Measurements from ENCODE around the gene GREM2.

Gene GREM2

GRCh38 chr1:240611619-240612480 is at the start of gene GREM2:
TSS of gene GREM2 (minus strand) at chr1:240612155. CDS start at chr1:240493475, 118,680 bp downstream.
- no peak for DNase-seq (ENCODE audit: low read depth in 3 of 3, low spot score in 1 of 3)

DNA sequence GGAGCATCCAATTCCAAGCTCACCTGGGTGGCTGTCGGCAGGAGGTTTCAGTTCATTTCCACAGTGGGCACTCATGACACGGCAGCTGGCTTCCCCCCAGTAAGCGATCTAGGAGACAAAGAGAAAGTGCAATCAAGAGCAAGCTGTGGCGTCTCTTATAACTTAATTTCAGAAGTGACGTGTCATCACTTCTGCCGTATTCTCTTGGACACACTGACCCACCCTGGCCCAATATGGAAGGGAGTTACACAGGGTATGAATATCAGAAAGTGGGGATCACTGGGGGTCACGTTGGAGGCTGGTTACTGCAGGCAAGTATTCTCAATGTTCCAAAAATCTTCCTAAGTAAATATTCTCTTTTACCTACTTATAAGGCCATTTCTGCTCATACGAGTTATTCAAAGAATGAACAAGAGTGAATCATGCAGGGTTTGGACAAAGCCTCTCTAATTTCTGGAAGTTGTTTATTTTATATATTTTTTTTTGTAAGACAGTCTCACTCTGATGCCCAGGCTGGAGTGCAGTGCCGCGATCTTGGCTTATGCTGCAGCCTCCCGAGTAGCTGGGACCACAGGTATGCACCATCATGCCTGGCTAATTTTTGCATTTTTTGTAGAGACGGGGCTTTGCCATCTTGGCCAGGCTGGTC is 46.5 kb upstream of the GREM2 start:
- no peak for DNase-seq (ENCODE audit: low read depth in 3 of 3, low spot score in 1 of 3)

DNA sequence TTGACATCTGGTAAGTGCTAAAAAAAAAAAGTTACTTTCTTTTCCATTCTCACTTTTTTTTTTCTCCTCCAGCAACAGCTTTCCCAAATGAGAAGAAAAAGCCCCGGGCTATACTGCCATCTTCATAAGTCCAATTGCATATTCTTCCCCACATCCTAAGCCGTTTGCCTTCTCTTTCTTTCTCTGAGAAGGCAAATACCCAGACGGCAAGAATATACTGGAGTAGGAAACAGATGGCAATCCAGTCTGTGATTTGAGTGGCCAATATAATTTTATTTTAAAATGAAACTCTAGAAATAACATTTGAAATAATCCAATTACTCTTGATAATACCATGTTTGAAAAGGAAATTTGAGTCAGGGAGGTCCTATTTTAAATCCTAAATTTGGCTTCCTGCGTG is 44.6 kb upstream of the GREM2 start:
- no peak for DNase-seq (ENCODE audit: low read depth in 3 of 3, low spot score in 1 of 3)

DNA sequence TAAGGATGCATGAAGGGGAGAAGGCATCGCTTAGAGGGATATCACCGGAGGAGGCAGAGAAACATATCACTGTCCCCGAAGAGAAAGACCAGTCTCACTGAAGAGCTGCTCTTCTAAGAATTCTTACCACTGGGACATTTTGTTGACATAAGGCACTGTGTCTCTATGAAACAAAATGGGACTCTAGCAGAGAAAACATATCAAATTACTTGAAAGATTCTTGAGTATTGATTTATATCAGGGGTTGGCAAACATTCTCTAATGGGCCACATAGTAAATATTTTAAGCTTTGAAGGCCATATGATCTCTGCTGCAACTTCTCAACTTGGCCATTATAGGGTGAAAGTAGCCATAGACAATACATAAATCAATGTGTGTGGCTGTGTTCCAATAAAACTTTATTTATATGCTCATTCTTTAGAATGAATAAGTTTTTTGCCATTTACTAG is 41.0 kb upstream of the GREM2 start:
- no peak for DNase-seq (ENCODE audit: low read depth in 3 of 3, low spot score in 1 of 3)

DNA sequence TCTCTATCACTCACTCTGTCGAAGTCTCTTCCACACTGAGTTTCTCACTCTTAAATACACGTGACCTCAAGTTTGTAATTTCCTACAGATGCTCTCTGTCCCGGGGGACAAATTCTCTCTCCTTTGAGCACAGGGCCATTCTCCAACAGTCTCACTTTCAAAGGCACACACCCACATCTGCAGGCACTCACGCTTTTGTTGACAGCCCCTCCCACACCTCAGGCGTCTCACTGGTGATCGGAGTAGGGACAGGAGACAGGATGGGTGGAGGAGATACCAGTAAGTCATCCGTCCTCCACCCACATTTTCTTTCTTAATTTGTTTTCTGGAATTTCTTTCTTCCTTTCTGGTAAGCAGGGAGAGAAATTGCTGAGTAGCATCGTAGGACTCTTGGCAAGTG is 40.6 kb upstream of the GREM2 start:
- DNase-seq (ENCODE audit: low read depth in 3 of 3, low spot score in 1 of 3): no peak

DNA sequence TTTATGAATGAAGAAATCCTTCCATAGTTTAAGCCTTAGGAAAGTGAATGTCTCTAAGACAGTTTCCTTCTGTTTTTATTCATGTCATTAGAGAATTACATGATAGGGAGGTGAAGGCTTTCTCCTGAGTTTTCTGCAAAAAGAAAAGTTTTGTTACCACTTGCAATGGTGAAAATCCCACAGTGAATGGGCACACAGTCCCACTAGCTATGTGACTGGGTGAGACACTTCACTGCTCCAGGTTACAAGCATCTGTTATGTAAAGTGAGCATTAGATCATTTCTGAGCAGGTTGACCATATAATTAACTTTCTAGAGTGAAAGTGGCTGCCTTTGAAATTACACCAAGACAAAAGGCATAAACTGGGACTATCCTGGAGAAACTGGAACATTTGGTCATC is 38.9 kb upstream of the GREM2 start:
- DNase-seq (ENCODE audit: low read depth in 3 of 3, low spot score in 1 of 3): no peak

DNA sequence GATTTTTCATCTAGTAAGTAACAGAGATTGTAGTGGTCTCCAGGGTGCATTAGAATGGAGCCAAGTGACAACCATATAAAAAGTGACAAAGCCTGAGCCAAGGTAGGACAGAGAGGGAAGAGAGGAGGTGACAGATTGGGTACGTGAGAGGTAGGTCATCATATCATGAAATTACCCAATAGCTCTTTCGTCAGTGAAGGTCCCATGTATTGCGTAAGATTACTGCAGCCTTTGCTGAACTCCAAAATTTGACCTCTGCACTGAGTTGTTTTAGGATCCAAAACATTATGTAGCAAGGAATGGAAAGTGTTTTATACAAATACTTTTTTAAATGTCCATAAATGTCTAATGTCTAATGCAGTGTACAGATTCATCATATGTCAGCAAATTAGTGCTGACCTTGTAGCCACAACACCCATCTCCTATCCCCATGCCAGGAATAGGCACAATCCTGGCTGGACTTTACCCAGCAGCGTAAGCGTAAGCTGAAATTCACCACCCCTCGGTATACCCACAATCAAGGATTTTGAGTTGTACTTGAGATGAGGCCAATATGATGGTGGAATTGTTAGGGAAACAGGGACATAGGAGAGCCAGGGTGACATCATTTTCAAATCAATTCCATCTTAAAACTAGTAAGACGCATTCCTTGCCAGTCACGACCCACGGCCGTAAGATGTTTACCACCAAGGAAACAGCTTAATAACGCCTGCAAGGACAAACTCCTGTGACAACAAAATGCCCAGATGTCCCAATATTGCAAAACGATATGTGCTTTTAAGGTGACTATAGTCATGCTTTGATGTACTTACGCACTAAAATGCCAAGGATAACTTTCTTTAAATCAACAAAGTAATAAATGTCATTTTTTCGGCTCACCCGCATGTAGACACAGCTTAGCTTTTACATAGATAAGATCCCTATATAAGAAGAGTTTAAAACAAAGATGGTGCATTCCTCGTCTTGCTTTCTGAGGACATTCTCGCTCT is 38.1 kb upstream of the GREM2 start:
- DNase-seq (ENCODE audit: low read depth in 3 of 3, low spot score in 1 of 3): no peak

- no peak for DNase-seq (ENCODE audit: low read depth in 3 of 3, low spot score in 1 of 3)
Observed at GRCh38 chr1:240646571-240647240, 34.8 kb upstream of the GREM2 start.

- DNase-seq (ENCODE audit: low read depth in 3 of 3, low spot score in 1 of 3): no peak
Observed at GRCh38 chr1:240644732-240645131, 32.8 kb upstream of the GREM2 start.

- DNase-seq (ENCODE audit: low read depth in 3 of 3, low spot score in 1 of 3): no peak
Observed at GRCh38 chr1:240635466-240636256, 23.7 kb upstream of the GREM2 start.

DNA sequence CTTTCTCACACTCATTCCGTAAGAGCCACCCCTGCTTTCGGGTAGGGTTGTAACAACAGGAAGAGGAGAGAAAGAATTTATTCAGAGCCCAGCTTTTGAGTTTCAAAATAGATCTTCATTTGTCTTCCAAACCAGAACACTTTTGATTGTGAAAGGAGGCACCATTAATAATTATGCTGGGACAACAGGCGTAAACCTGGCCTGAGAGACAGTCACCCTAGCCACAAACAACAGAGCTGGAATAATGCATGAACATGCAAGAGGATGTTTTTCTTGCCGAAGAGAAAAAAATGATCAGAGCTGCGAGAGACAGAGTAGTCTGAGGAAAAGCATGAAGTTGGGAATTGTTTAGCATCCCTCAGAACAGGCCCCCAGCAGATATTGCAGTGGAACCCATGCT is 18.5 kb upstream of the GREM2 start:
- DNase-seq (ENCODE audit: low read depth in 3 of 3, low spot score in 1 of 3): no peak

- DNase-seq (ENCODE audit: low read depth in 3 of 3, low spot score in 1 of 3): no peak
Observed at GRCh38 chr1:240621249-240621648, 9.3 kb upstream of the GREM2 start.

- no peak for DNase-seq (ENCODE audit: low read depth in 3 of 3, low spot score in 1 of 3)
Observed at GRCh38 chr1:240619906-240620621, 8.1 kb upstream of the GREM2 start.

DNA sequence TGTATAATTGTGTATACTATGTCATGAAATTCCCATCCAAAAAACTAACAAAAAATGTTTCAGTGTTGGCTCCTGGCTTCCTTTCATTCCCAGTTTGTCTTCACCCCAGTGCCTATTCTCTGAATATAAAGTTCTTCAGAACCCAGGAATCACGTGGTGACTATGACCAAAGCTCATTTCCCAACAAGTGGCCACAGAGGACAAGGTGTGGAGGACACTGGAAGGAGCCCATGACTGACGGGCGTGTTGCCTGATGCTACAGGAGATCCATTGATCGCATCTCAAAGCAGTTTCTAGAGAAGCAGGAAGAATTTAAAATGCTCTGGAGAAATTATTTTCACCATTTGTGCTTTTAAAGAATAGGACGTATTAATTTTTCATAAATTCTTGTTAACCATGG is 7.4 kb upstream of the GREM2 start:
- no peak for DNase-seq (ENCODE audit: low read depth in 3 of 3, low spot score in 1 of 3)

DNA sequence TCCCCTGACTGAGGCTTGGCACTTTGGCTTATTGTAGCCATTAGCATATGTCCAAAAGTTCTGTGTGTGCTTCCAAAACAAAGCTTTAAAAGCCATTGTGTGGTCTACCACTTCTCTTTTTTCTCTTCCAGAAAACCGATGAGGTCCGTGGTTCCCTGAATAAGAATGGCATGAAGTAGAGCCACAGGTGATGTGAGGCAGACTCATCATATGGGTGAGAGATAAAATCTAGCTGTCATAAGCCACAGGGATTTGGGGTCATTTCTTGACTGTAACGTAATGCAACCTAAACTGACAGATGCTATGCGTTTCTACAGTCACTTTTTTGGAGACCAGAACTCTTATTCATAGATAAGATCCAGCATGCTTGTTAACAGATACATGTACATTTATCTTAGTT is 7.0 kb upstream of the GREM2 start:
- DNase-seq (ENCODE audit: low read depth in 3 of 3, low spot score in 1 of 3): no peak

DNA sequence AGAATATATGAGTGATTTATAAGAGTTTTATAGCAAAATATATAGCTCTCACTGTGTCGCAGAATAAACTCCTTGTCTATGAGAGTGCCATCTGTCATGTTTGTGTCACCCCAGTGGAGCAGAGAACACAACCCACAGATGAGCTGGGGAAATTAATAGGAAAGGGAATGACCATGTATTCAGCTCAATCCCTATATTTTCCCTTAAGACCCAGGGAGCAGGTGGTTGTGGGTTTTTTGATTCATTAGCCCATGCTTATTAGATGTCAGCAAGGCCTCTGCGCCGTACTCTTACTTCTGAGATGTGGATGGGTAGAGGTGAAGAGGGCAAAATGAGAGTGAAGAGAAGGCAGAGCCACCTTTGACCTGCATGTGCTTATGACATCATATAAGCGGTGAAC is 4.1 kb upstream of the GREM2 start:
- no peak for DNase-seq (ENCODE audit: low read depth in 3 of 3, low spot score in 1 of 3)

- DNase-seq (ENCODE audit: low read depth in 3 of 3, low spot score in 1 of 3): no peak
Observed at GRCh38 chr1:240613356-240614142, 1.6 kb upstream of the GREM2 start.

GRCh38 chr1:240612811-240613210 is 856 bp upstream of the GREM2 start:
- DNase-seq (ENCODE audit: low read depth in 3 of 3, low spot score in 1 of 3): no peak

DNA sequence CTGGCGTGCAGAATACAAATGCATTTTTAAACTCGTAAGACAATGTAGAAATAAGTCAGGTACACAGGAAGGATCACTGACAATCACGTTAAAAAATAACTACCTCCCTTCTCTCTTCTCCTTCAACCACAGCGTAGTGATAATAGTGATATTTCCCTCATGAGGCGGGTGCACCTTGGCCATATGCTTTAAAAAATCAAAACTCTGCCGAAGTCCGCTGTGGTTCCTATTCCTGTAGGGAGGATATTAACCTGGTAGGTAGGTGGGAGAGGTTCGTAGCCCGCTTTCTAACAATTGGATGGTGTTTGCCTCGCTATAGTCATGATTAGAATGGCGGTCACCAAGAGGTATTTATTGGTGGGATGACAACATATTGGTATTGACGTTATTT is 732 bp downstream of the GREM2 start:
- DNase-seq (ENCODE audit: low read depth in 3 of 3, low spot score in 1 of 3): no peak

Measured in stimulated activated CD4-positive, alpha-beta T cell treated with anti-CD3 and anti-CD28 coated beads, TNF-alpha, amount 100 ng/mL, for 1 hour (primary cell).